Pulmonary artery endothelial cell (primary cell): ENCODE measurements around the gene KAT6B. TPM values are rescaled to one million over a fixed set of nuclear protein-coding genes. Genes with fewer than 3 reads are reported as not detected.
"Not testable (repeated sequence)": the region's sequence is repeated elsewhere in the genome, so short reads cannot be mapped to it uniquely, and the experiment has no call there.

Experiments used
- DNase-seq: peaks from one replicate; pipeline ENCODE4 v3.0.0-alpha.2; 2011; ENCODE audit warnings: low read depth, low spot score
- total RNA-seq: library from RNA; depleted of rRNA; stranded (reverse); fragments of >200 nt; gene quantifications from 2 replicates; pipeline ENCODE4 v1.2.3, GENCODE V29; 2014

KAT6B gene
- total RNA-seq, 1 donor from 2014 or later: 10.0 TPM

DNA sequence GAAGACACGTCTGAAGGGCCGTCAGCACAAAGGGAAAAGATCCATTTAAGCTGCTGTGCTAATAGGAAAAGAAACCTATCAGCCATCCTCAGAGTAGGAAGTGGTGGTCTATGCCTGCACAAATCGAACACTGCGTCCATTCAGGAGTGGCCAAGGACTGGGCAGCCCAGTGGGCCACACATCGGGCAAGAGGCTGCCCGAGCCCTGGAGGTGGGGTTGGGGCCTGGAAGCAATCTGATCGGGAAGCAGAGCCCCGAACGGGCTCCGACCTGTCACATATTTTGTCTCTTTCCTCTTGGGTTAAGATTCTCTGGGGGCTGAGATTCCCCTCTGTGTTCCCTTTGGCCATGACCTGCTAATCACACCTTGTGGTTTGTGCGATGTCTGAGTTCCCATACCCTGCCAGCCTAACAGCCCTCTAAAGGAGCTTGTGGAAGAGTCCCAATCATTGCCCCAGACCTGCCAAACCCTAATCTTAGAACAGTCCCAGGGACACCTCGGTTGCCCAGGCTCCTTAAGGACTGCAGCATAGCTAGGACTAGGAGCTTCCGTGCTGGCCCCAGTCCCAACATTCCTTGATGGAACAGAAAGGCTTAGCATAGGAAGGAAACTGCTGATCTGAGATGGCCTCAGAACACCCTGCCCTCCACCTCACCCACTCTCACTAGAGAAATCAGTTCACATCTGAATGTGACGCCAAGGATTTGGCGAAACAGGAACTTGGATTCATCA, 207.2 kb downstream of the KAT6B start:
- no peak for DNase-seq

DNA sequence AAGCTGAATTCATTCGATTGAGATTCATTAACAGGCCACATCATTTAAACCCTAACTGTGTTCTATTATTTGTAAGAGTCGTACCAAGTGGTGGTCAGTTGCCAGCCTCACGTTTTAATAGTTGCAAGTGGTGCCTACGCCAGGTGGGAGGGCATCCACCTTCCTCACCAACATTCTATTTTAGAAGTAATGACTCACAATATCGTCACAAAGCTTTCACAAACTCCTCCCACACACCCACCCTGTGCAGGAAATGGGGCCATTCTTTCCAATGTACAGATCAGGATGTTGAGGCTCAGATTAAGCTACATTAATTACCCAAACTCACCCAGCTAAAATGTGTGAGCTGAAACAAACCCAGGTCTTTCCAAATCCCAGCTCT, 207.7 kb downstream of the KAT6B start:
- no peak for DNase-seq

- DNase-seq: no peak
Measured at GRCh38 chr10:75034714-75035258, 208.4 kb downstream of the KAT6B start.

DNA sequence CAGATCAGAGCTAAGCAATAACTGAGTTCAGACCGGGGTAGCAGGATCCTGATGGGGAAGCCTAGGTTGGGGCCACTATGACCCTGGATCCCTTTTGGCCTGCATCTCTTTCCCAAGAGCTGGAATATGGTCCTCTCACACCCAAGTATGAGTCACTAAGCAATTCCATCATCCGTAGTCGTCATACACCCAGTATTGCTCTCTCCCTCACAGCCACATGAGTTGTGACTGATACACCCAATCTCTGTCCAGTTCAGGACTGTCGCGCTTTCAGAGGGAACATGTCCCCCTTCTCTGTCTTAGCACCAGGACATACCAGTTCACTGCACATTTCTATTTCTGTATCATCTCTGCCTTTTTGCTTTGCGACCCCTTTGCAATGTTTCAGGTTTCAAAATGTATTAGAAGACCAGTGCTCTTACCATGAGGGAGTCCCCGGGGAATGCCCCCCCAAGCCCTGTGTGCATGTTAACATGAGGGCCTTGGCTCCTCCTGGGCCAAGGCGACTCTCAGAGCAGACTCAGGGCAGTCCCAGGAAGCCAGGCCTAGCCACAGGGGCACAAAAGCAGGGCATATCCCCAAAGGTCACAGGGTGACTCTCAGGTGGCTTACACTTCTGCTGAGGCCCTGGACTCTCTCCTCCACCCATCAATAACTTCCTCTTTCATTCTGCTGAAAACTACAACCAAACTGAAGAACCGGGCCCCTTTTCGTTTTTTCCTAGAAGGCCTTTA, 209.7 kb downstream of the KAT6B start:
- no peak for DNase-seq

DNA sequence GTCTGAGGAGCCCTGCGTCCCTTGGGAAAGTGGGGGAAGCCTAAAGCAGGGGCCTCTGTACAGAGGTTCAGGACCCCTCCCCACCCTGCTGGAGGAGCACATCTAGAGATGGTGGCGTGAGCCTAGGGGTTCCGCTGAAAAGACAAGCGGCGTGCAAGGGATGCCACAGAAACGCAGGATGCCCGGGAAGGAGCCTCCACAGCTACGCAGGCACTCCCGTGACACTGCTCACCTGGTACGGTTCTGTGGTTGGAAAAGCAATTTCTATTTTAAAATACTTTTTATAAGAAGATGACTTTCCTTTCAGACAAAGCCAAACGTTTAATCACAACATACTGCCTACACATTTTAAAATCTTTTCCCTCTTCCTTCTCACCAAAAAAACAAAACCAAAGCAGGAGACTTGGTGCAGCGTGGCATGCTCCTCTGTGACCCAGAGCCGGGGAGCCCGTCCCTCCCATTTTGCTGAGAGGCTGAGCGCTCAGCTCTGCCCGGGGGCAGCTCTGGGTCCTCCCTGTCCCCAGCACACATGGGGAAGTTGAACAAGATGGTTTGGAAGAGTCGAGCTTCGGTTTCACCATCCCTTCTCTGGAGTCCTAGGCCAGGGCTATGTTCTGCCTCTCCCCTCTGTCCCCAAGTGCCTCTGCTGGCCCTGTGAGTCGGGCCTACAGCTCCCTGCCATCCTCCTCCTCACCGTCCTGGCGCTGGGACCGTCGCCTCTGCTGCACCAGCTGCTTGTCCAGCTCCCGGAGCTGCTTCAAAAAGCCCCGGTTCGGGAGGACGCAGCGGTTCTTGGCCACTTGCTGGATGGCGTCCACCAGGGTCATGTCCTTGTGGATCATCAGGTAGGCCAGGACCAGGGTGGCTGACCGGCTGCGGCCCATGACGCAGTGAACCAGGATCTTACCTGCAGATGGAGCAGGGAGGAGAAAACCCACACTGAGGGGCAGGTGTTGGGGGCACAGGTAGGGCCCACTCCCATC, 211.1 kb downstream of the KAT6B start:
- DNase-seq: no peak

GRCh38 chr10:75038335-75038734, 211.9 kb downstream of the KAT6B start:
- DNase-seq: no peak

- no peak for DNase-seq
Measured at GRCh38 chr10:75040576-75040975, 214.2 kb downstream of the KAT6B start.

- no peak for DNase-seq
Measured at GRCh38 chr10:75042292-75042974, 216.0 kb downstream of the KAT6B start.

GRCh38 chr10:75043256-75044131, 217.1 kb downstream of the KAT6B start:
- no peak for DNase-seq

DNA sequence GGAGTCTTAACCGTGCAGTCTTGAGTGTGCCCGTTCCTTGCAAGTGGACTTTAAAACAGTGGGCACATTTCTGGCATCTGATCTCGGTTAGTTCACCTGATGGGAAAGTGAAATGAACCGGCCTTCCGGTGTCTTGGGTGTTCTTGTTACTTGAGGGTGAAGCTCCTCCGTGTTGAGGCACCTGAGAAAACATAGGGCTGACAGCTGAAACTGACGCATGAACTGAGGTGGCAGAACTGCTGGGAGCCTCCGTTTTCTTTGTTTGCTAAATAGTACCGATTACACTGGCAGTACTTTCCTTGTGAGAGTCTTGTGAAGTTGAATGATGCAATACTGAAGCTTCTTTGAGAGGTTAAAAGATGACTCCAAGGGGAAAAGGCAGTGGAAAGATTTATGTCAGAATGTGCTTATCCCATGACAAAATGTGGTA, 222.3 kb downstream of the KAT6B start:
- DNase-seq: no peak

DNA sequence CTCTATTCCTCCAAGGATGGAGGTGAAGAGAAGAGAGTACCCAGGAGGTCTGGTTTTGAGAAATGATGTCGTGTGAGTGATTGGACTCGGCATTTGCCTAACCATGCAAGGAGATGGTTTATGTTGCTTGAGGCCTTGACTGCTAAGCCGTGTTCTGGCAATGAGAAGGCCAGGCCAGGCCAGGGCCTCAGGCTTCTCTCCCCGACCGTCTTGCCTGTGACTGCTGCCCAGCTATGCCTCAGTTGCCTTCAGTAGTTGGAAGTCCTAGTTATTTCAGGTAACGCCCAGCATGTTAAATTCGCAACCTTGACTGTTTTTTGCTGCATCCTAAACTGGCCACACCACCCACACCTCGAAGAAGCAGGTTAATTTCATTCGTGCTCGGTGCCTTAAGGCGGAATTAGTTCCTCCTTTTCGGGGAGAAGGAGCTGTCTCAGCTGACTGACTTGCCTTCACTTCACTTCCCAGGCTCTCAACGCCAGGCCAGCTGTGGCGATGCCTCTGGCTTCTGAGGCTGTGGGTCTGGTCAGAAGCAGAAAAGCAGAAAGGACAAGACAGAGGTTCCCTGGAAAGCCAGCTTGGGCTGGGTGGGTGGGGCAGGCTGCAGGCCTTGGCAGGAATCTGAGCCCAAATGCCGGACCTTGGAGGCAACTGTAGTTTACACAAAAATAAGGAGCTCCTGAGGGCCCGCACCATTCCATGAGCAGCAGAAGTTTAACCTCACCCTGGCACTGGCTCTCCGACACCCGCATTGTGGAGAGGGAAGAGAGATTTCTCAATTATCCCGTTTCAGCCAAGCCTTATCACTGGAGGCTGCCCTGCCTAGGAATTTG, 223.1 kb downstream of the KAT6B start:
- DNase-seq: no peak

GRCh38 chr10:75050149-75050919, 223.9 kb downstream of the KAT6B start:
- DNase-seq: no peak

- DNase-seq: no peak
Measured at GRCh38 chr10:75051308-75051707, 224.9 kb downstream of the KAT6B start.

- not testable (repeated sequence) for DNase-seq
Measured at GRCh38 chr10:75055896-75056406, 229.6 kb downstream of the KAT6B start.

GRCh38 chr10:75057680-75058079, 231.3 kb downstream of the KAT6B start:
- no peak for DNase-seq

GRCh38 chr10:75058161-75058560, 231.8 kb downstream of the KAT6B start:
- no peak for DNase-seq

DNA sequence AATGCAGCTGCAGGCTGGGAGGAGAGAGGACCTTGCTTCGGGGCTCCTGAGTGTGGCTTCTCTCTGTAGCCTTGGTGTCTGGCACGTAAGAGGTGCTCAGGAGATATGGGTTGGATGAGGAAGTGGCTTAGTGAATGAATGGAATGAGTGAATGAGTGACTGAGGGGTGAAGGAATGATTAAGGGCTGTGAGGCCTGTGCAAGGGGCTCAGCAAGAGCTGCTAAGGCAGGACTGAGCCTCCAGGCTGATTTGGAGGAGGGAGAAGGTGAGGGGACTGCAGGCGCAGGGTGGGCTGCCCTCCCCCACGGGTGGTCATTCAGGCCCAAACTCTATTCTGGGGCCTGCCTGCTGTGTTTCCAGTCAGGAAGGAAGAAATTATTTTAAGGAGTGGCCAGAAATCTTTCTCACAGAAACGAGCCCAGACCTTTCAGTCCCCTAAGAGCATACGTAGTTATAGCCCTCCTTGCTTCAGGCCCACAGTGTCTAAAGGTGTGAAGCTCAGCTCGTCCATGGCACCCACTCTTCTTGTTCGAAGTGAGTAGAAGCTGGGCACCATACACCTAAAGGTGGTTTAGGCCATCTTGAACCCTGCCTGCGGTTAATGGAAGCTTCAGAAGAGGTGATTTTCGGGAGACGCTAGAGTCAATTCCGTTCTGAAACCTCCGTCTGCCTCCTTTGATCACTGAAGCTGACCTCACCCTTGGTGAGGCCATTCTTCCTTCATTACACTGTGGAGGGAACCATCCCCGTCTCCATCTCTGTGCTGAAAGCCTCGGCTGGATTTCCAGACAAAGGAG, 235.5 kb downstream of the KAT6B start:
- no peak for DNase-seq
